Adipocyte (in vitro differentiated cells): Measurements from ENCODE around the gene POLR2B.
"Not testable (repeated sequence)": the region's sequence is repeated elsewhere in the genome, so short reads cannot be mapped to it uniquely, and the experiment has no call there.

ENCODE experiments used
- DNase-seq: peaks from one replicate; pipeline ENCODE4 v3.0.0-alpha.2; 2015; ENCODE audit warnings: low read depth
- H3K27me3 ChIP-seq: replicated peaks from 2 replicates; pipeline ENCODE4 v1.7.0; 2013; ENCODE audit warnings: mild to moderate bottlenecking, low read length, moderate library complexity; ENCODE audit not compliant: control insufficient read depth, insufficient read depth
- H3K36me3 ChIP-seq: 2 replicates; pipeline ENCODE4 v1.7.0; 2013; ENCODE audit warnings: low read length, mild to moderate bottlenecking, moderate library complexity; ENCODE audit not compliant: control insufficient read depth, insufficient read depth, severe bottlenecking
- H3K4me1 ChIP-seq: 2 replicates; pipeline ENCODE4 v1.7.0; 2013; ENCODE audit warnings: mild to moderate bottlenecking, low read length, moderate library complexity; ENCODE audit not compliant: control insufficient read depth, insufficient read depth
- H3K4me3 ChIP-seq: 2 replicates; pipeline ENCODE4 v1.7.0; 2013; ENCODE audit warnings: mild to moderate bottlenecking, low read length, moderate library complexity
- H3K9ac ChIP-seq: 2 replicates; pipeline ENCODE4 v1.7.0; 2013; ENCODE audit warnings: mild to moderate bottlenecking, low read length, moderate library complexity
- H3K9me3 ChIP-seq: 2 replicates; pipeline ENCODE4 v1.7.0; 2013; ENCODE audit warnings: mild to moderate bottlenecking, low read length, moderate library complexity; ENCODE audit not compliant: control insufficient read depth

Gene POLR2B

DNA sequence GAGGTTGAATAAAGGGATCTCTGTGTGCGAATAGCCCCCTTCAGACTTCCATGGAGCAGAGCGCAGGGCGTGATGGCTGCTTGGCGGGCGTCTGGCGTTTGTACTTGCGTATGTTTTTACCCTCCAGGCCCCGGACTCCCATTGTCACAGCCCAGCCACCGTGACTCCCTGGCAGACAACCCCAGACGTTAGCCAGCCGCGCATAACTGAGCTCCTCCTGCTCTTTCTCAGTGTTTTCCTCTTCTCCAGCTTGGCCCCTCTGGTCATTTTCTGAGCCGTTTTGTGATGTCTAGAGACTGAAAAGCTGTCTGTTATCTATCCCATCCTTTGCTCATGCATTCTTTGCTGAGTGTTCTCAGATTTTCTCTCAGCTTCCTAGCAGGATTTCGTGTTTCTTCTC lies 77.2 kb downstream of the POLR2B start:
- no peaks in the 10 kb centered on the region for H3K4me1 ChIP-seq
- no peak overlapping the region for H3K4me3 ChIP-seq
- no peaks in the 10 kb centered on the region for H3K9me3 ChIP-seq
- DNase-seq = no peak
- H3K36me3 ChIP-seq = no peaks in the 10 kb centered on the region
- H3K27me3 ChIP-seq = no peaks in the 10 kb centered on the region
- H3K9ac ChIP-seq = no peak overlapping the region

GRCh38 chr4:57059890-57060716 lies 81.4 kb downstream of the POLR2B start:
- H3K27me3 ChIP-seq = no peaks in the 10 kb centered on the region
- H3K36me3 ChIP-seq = no peaks in the 10 kb centered on the region
- no peak for DNase-seq
- no peaks in the 10 kb centered on the region for H3K9me3 ChIP-seq
- no peak overlapping the region for H3K9ac ChIP-seq
- peaks cover 27% of the 10 kb centered on the region for H3K4me1 ChIP-seq
- no peak overlapping the region for H3K4me3 ChIP-seq

DNA sequence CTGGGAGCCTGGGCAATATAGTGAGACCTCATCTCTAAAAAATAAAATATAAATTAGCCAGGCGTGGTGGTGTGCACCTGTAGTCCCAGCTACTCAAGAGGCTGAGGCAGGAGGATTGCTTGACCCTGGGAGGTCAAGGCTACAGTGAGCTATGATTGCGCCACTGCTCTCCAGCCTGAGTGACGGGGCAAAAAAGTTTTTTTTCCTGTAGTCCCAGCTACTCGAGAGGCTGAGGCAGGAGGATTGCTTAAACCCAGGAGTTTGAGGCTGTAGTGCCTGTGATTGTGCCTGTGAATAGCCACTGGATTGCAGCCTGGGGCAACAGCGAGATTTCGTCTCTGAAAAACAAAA lies 82.0 kb downstream of the POLR2B start:
- DNase-seq, H3K9me3 ChIP-seq, H3K27me3 ChIP-seq, H3K4me3 ChIP-seq, H3K9ac ChIP-seq, H3K36me3 ChIP-seq: not testable (repeated sequence)
- peaks cover 30% of the 10 kb centered on the region for H3K4me1 ChIP-seq

GRCh38 chr4:57061395-57061794 lies 82.7 kb downstream of the POLR2B start:
- peak; percentile 79 for DNase-seq
- Histone ChIP-seq H3K4me1 (peaks cover 37% of the 10 kb centered on the region), H3K36me3 (no peaks in the 10 kb centered on the region), H3K4me3 (no peak overlapping the region), H3K27me3 (no peaks in the 10 kb centered on the region), H3K9me3 (no peaks in the 10 kb centered on the region), H3K9ac (no peak overlapping the region)

DNA sequence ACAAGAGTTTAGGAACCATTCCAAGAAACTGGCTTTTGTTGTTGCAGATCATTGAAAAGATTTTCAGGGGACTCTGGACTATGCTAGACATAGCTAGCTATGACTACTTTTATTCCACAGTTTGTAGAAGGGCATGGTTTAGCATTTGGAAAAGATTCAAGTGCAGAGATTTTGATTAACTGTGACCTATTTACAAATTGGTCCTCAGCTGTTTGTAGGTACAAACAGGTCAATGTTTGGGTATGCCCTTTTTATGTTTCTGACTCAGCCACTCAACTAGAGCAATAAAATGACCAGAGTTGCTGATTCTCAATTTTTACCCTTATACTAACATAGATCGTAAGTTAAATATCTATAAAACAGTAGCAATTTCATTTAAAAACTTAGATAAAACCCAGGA lies 84.8 kb downstream of the POLR2B start:
- H3K9me3 ChIP-seq = no peaks in the 10 kb centered on the region
- DNase-seq = no peak

DNA sequence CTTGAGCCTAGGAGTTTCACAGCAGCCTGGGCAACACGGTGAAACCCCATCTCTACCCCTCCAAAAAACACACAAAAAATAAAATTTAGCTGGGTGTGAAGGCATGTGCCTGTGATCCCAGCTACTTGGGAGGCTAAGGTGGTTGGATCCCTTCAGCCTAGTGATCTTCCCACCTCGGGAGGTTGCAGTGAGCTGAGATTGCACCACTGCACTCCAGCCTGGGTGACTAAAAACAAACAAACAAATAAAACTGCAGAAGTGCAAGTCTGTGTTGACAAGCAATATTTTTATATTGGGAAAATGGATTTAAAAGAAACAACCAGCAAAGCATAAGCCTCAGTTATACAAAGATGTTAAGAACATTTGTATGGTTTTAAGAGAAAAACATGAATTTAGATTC lies 85.4 kb downstream of the POLR2B start:
- no peaks in the 10 kb centered on the region for H3K36me3 ChIP-seq
- H3K9me3 ChIP-seq = no peaks in the 10 kb centered on the region
- H3K4me3 ChIP-seq = no peak overlapping the region
- peak overlapping the region; percentile 39 for H3K9ac ChIP-seq
- H3K4me1 ChIP-seq = peaks cover 38% of the 10 kb centered on the region
- DNase-seq = peak; percentile 41
- no peaks in the 10 kb centered on the region for H3K27me3 ChIP-seq

More for the DNA sequence above, 84.8 kb downstream of the POLR2B start:
- H3K27me3 ChIP-seq = no peaks in the 10 kb centered on the region
- no peak overlapping the region for H3K9ac ChIP-seq
- no peak overlapping the region for H3K4me3 ChIP-seq
- no peaks in the 10 kb centered on the region for H3K36me3 ChIP-seq
- peaks cover 38% of the 10 kb centered on the region for H3K4me1 ChIP-seq

GRCh38 chr4:57064811-57065711 lies 86.4 kb downstream of the POLR2B start:
- peak overlapping the region; percentile 40 for H3K9ac ChIP-seq
- H3K36me3 ChIP-seq = no peaks in the 10 kb centered on the region
- H3K9me3 ChIP-seq = no peaks in the 10 kb centered on the region
- peaks cover 38% of the 10 kb centered on the region for H3K4me1 ChIP-seq
- DNase-seq = peak; percentile 89
- peak overlapping the region; percentile 26 for H3K4me3 ChIP-seq
- H3K27me3 ChIP-seq = no peaks in the 10 kb centered on the region

- peak overlapping the region; percentile 40 for H3K9ac ChIP-seq
- H3K4me3 ChIP-seq = peak overlapping the region; percentile 26
- H3K27me3 ChIP-seq = no peaks in the 10 kb centered on the region
- DNase-seq = no peak
- no peaks in the 10 kb centered on the region for H3K36me3 ChIP-seq
- H3K4me1 ChIP-seq = peaks cover 45% of the 10 kb centered on the region
- no peaks in the 10 kb centered on the region for H3K9me3 ChIP-seq
Observed at GRCh38 chr4:57065730-57066482, 87.2 kb downstream of the POLR2B start.

DNA sequence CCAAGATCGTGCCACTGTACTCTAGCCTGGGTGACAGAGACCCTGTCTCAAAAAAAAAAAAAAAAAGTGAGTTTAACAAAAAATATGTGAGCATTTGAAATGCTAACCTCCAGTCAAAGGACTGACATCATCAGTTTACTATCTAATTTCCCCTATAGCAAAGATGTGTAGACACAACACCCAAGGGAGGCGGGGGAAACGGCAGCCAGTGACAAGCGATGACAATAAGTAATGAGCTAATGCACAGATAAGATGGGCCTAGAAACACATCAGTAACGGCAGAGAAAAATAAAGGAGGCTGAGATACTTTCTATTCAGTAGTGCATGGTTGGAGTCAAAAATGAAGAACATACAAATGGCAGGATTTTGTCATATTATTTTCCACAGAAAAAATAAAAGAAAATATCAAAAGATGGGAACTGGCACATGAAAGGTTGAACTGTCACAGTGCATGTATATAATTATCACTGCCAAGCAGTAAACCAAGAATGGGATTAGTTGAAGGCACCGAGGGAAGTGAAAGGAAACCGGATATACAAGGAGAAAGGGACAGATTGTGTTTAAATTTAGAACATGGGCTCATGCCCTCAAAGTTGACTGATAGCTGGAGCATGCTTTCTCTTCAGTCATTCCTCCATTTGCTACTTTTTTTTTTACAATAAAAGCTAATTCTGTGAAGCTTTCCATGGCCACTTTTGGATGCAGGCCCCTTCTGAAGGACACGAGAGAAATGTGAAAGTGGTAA lies 89.7 kb downstream of the POLR2B start:
- Histone ChIP-seq H3K27me3 (no peaks in the 10 kb centered on the region), H3K9me3 (no peaks in the 10 kb centered on the region), H3K9ac (no peak overlapping the region), H3K4me3 (no peak overlapping the region), H3K36me3 (no peaks in the 10 kb centered on the region), H3K4me1 (peaks cover 43% of the 10 kb centered on the region)
- no peak for DNase-seq

GRCh38 chr4:57070461-57070860 lies 91.8 kb downstream of the POLR2B start:
- Histone ChIP-seq H3K27me3 (no peaks in the 10 kb centered on the region), H3K9ac (no peak overlapping the region), H3K4me1 (peaks cover 43% of the 10 kb centered on the region), H3K36me3 (no peaks in the 10 kb centered on the region), H3K4me3 (no peak overlapping the region), H3K9me3 (no peaks in the 10 kb centered on the region)
- DNase-seq = no peak
